ENCODE results near the gene ZNF222. TPM values are rescaled to one million over a fixed set of nuclear protein-coding genes. Genes with fewer than 3 reads are reported as not detected.

The ZNF222 gene
- total RNA-seq, 8 experiments from 2014 or later, result 4.0 to 19.1 (median 13.0) TPM

DNA sequence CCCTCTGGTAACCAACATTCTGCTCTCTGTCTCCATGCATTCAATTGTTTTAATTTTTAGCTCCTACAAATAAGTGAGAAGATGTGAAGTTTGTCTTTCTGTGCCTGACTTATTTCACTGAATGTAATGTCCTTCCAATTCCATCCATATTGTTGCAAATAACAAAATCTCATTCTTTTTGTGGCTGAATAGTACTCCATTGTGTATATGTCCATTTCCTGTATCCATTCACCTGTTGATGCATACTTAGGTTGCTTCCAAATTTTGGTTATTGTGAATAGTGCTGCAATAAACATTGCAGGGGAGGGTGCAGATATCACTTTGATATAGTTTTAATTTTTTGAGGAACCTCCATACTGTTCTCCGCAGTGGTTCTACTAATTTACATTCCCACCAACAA, 44.2 kb downstream of the ZNF222 start:
- H3K27ac ChIP-seq, result no peak overlapping the region
- in situ Hi-C loops (cut with MboI; ENCODE audit: low pct_unique_long_range_greater_than_20kb in 2 of 9, low sequenced_read_pairs in 9 of 9, unreplicated experiment in 9 of 9), result no loop called here
- WGBS, 10 experiments, result 40 to 100% (median 100%) methylated on average over 1 of the region's 1 CpG; no CpG with 5 or more reads in 3 of the 10 experiments
- ATAC-seq (replicated peaks in 6 of 8), result no peak
- H3K4me3 ChIP-seq, result no peak overlapping the region
- peaks cover 6 to 11% of the 10 kb centered on the region in 2 donors for H3K4me1 ChIP-seq (replicated peaks in 1 of 2)

DNA sequence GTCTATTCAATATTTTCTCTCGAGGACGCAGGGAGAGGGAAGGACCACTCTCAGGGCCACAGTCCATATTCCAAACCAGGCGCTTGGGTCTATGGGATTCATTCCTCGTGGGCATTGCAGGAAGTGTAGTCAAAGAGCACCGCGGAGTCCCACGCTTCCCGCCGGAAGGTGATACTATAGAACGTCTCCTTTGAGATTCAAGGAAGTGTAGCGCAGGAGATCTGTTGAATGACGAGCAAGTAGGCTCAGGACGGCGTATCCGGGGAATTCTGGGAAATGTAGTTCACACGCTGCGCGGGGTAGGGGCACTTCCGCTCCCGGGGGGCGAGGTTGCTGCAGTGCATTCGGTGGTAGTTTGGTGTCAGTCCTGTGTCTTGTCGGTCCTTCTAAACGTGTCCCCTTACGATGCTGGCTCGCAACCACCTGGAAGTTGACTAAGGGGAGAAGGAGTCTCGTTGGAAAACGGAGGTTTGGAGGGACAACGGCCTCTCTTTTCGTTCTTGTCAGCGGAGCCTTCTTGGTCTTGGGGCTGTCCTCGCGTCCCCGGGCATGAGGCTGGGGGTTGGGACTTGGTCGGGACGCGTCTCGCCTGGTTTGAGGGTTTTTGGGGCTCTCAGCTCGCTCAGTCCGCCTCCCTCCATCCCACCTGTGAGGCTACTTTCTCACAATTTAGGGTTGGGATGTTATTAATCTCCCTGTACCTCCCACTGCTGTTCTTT, 46.8 kb downstream of the ZNF222 start, which contains the start of gene ZNF284:
Gene ZNF284, plus strand, starts transcription at position 336 of the 719 bp plus-strand sequence. CDS start 4,231 bp downstream, outside the sequence.
- H3K4me1 ChIP-seq (replicated peaks in 1 of 2), result peaks cover 6 to 11% of the 10 kb centered on the region in 2 donors
- peak within 1 kb of the TSS; percentile 4 to 45 for H3K27ac ChIP-seq
- in situ Hi-C loops (cut with MboI; ENCODE audit: low pct_unique_long_range_greater_than_20kb in 2 of 9, low sequenced_read_pairs in 9 of 9, unreplicated experiment in 9 of 9), result no loop called here
- 0 to 34% (median 1%) methylated on average over 1 to 25 of the region's 40 CpGs; no CpG with 5 or more reads in 2 of the 10 experiments for WGBS, 10 experiments
- peak within 1 kb of the TSS; percentile 48 to 66 (median 55) for H3K4me3 ChIP-seq
- ATAC-seq (replicated peaks in 6 of 8), result peak; percentile 98 to 100 (median 99)

GRCh38 chr19:44072543-44073401, 47.6 kb downstream of the ZNF222 start:
- Histone ChIP-seq H3K4me3 (peak overlapping the region; percentile 48 to 66 (median 55)), H3K27ac (no peak overlapping the region), H3K4me1 (replicated peaks in 1 of 2) (peaks cover 6 to 11% of the 10 kb centered on the region in 2 donors)
- peak in 2 of 8 experiments; percentile 3 to 4 for ATAC-seq (replicated peaks in 6 of 8)
- in situ Hi-C loops (cut with MboI; ENCODE audit: low pct_unique_long_range_greater_than_20kb in 2 of 9, low sequenced_read_pairs in 9 of 9, unreplicated experiment in 9 of 9), result no loop called here
- 0 to 72% (median 37%) methylated on average over 2 to 11 of the region's 18 CpGs; no CpG with 5 or more reads in 1 of the 10 experiments for WGBS, 10 experiments

DNA sequence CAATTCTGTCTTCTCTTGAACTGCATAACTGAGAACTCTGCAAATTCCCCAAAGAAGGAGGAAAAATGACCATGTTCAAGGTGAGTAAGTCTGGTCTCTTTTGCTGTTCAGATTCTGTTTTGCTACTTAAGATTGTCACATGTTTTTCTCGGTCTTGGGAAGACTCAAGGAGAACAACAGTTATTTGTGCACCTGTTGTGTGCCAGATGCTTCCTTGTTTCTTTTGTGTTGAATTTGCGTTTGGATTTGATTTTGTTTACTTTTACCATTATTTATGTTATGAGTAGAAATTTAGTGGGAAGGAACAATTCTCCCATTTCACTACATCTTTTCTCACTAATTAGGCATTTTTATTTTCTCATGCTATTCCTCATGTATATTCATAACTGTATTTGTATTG, 51.1 kb downstream of the ZNF222 start:
- no peak overlapping the region for H3K27ac ChIP-seq
- 78 to 100% (median 95%) methylated on average over 1 to 2 of the region's 2 CpGs; no CpG with 5 or more reads in 1 of the 10 experiments for WGBS, 10 experiments

More for the DNA sequence above, 51.1 kb downstream of the ZNF222 start:
- Histone ChIP-seq H3K4me3 (no peak overlapping the region), H3K4me1 (replicated peaks in 1 of 2) (peaks cover 4 to 9% of the 10 kb centered on the region in 2 donors)
- no peak for ATAC-seq (replicated peaks in 6 of 8)
- in situ Hi-C loops (cut with MboI; ENCODE audit: low pct_unique_long_range_greater_than_20kb in 2 of 9, low sequenced_read_pairs in 9 of 9, unreplicated experiment in 9 of 9), result no loop called here

Other genes with a start within 250 kb of the ZNF222 start
- 1 to 10 TPM in 3 of 8 experiments, under 1 TPM in 5; 0.11 to 7.4 (median 0.58) TPM for gene KCNN4, start 244.4 kb upstream of the ZNF222 start, total RNA-seq
- gene LYPD5, start 222.9 kb upstream of the ZNF222 start, total RNA-seq, result 1 to 10 TPM in 4 of 8 experiments, under 1 TPM in 4; 0.05 to 2.4 (median 1.1) TPM
- 10 to 100 TPM in 7 of 8 experiments, 1 to 10 TPM in 1; 4.0 to 36.9 (median 13.8) TPM for gene ZNF283, start 198.1 kb upstream of the ZNF222 start, total RNA-seq
- 10 to 100 TPM in 1 of 8 experiments, 1 to 10 TPM in 6, under 1 TPM in 1; 0.67 to 11.5 (median 4.5) TPM for gene ZNF404, start 141.4 kb upstream of the ZNF222 start, total RNA-seq
- 10 to 100 TPM in 6 of 8 experiments, 1 to 10 TPM in 2; 7.7 to 24.6 (median 13.1) TPM for gene ZNF45, start 90.1 kb upstream of the ZNF222 start, total RNA-seq
- 10 to 100 TPM in 4 of 8 experiments, 1 to 10 TPM in 4; 3.9 to 12.1 (median 10.0) TPM for gene ZNF221, start 74.2 kb upstream of the ZNF222 start, total RNA-seq
- 10 to 100 TPM in 3 of 8 experiments, 1 to 10 TPM in 5; 5.1 to 12.2 (median 7.7) TPM for gene ZNF155, start 41.2 kb upstream of the ZNF222 start, total RNA-seq
- gene ZNF230, start 22.4 kb upstream of the ZNF222 start, total RNA-seq, result 1 to 10 TPM; 2.8 to 5.0 (median 3.7) TPM
- gene ZNF223, start 26.7 kb downstream of the ZNF222 start, total RNA-seq, result 10 to 100 TPM in 1 of 8 experiments, 1 to 10 TPM in 7; 3.9 to 11.4 (median 7.2) TPM
- 1 to 10 TPM; 2.5 to 6.3 (median 3.5) TPM for gene ZNF284, start 46.8 kb downstream of the ZNF222 start, total RNA-seq
- 10 to 100 TPM; 14.8 to 40.0 (median 20.3) TPM for gene ZNF224, start 69.0 kb downstream of the ZNF222 start, total RNA-seq
- 10 to 100 TPM in 1 of 8 experiments, 1 to 10 TPM in 7; 3.7 to 10.4 (median 6.2) TPM for gene ZNF225, start 88.0 kb downstream of the ZNF222 start, total RNA-seq
- gene ZNF234, start 116.2 kb downstream of the ZNF222 start, total RNA-seq, result 10 to 100 TPM in 6 of 8 experiments, 1 to 10 TPM in 2; 9.4 to 15.1 (median 11.2) TPM
- gene ZNF226, start 139.7 kb downstream of the ZNF222 start, total RNA-seq, result 10 to 100 TPM; 19.6 to 56.9 (median 41.6) TPM
- 10 to 100 TPM; 17.3 to 35.7 (median 28.7) TPM for gene ZNF227, start 187.2 kb downstream of the ZNF222 start, total RNA-seq
- 1 to 10 TPM in 7 of 8 experiments, under 1 TPM in 1; 0.75 to 8.4 (median 1.9) TPM for gene ZNF233, start 234.5 kb downstream of the ZNF222 start, total RNA-seq